Measurements from ENCODE around the gene SLC24A3.

DNA sequence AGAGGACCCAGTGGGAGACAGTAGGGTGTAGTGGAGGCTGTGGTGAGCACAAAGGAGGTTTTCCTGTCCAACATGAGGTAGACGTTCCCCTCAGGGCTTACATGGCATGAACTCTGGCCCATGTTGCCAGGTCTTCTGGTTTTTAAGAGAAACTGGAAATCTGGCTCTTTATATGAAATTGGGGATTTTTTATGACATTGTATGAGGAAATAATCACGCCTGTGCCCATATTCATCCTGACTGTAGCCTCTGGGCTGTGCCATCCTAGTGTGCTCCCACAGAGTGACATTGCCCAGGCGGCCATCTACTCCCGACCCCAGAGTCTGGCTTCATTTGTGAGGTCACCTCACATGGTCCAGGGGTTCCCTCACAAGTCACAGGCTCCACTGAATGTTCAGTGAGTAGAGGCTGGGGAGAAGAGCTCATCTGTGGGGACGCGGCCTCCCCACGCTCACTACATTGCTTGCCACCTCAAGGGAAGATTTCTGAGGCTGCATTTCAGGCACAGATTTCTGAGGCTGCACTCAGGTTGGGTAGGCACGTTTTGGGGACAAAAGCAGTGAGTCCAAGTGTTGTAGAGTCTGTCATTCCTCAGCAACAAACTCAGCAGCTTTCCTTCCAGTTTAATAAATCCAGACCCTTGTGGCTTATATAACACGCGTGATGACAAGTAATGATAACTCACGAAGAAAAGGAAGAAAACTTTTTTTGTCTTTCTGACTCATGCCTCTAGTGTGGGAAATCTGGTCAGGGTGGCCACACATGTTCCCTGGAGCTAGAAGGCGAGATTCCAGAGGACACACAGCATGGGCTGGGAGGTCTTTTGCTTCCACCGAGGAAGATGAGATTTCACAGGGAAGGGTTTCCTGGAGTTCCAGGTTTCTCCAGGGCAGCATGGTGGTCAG is 41.7 kb downstream of the SLC24A3 start:
- TF ChIP-seq, protein P1, sequence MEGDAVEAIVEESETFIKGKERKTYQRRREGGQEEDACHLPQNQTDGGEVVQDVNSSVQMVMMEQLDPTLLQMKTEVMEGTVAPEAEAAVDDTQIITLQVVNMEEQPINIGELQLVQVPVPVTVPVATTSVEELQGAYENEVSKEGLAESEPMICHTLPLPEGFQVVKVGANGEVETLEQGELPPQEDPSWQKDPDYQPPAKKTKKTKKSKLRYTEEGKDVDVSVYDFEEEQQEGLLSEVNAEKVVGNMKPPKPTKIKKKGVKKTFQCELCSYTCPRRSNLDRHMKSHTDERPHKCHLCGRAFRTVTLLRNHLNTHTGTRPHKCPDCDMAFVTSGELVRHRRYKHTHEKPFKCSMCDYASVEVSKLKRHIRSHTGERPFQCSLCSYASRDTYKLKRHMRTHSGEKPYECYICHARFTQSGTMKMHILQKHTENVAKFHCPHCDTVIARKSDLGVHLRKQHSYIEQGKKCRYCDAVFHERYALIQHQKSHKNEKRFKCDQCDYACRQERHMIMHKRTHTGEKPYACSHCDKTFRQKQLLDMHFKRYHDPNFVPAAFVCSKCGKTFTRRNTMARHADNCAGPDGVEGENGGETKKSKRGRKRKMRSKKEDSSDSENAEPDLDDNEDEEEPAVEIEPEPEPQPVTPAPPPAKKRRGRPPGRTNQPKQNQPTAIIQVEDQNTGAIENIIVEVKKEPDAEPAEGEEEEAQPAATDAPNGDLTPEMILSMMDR (optimal IDR thresholded peaks at IDR 0.05 in 1 of 3, IDR thresholded peaks at IDR 0.05 in 1 of 3, conservative IDR thresholded peaks at IDR 0.05 in 1 of 3; ENCODE audit: extremely low read depth in 1 of 3, insufficient read depth in 2 of 3, low read length in 3 of 3) = no peak
- TF ChIP-seq EZH2 (IDR thresholded peaks at IDR 0.05; ENCODE audit: low read length) = no peak
